Measurements from ENCODE around the gene AKAP14. TPM values are rescaled to one million over a fixed set of nuclear protein-coding genes. Genes with fewer than 3 reads are reported as not detected.

The AKAP14 gene
- total and polyA plus RNA-seq, 2 of the 4 experiments (the other 2 are of a cell fraction), result not detected

DNA sequence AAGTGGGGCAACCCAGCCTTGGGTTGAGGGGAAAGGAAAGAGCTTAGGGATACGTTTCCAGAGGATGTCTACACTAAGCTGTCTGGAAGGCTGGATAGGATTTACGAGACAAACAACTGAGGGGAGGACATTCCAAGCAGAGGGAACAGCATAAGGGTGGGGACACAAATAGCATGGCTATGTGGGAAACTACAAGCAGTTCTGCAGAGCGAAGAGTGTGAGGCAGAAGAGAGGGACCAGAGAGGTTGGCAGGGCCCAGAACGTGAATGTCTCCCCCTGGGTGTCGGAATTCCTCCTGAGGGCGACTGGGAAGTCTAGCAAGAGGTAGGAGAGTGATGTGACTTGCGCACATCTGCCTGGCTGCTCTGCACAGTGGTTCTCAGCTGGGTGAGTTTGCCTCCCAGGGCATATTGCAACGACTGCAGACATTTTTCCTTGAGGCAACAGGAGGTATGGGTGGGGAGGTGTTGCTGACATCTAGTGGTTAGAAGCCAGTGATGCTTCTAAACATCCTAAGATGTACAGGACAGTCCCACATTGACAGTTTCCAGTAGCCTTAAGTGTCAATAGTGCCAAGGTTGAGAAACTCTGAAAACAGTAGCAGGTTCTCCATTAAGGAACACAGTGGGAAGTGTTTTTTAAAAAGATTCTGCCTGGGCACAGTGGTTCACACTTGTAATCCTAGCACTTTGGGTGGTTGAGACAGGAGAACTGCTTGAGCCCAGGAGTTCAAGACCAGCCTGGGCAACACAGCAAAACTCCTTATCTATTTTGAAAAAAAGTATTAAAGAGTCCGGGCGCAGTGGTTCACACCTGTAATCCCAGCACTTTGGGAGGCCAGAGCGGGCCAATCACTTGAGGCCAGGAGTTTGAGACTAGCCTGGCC is 14.9 kb upstream of the AKAP14 start (continued):
- TF ChIP-seq, protein P1, sequence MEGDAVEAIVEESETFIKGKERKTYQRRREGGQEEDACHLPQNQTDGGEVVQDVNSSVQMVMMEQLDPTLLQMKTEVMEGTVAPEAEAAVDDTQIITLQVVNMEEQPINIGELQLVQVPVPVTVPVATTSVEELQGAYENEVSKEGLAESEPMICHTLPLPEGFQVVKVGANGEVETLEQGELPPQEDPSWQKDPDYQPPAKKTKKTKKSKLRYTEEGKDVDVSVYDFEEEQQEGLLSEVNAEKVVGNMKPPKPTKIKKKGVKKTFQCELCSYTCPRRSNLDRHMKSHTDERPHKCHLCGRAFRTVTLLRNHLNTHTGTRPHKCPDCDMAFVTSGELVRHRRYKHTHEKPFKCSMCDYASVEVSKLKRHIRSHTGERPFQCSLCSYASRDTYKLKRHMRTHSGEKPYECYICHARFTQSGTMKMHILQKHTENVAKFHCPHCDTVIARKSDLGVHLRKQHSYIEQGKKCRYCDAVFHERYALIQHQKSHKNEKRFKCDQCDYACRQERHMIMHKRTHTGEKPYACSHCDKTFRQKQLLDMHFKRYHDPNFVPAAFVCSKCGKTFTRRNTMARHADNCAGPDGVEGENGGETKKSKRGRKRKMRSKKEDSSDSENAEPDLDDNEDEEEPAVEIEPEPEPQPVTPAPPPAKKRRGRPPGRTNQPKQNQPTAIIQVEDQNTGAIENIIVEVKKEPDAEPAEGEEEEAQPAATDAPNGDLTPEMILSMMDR (conservative IDR thresholded peaks at IDR 0.05; ENCODE audit: low read depth, low read length), result peak; percentile 62
